Testis (tissue), 3 donors: Measurements from ENCODE around the gene MACROD1. TPM values are rescaled to one million over a fixed set of nuclear protein-coding genes. Genes with fewer than 3 reads are reported as not detected.
A peak's percentile ranks its signal among the peaks of the same experiment; 100 is the strongest.

Experiments used
- DNase-seq: peaks from one replicate; pipeline ENCODE4 v3.0.0-alpha.2; 2019
- H3K27ac ChIP-seq, 2 donors: fragments of 200-600 bp; sonication (generic); one replicate each; pipeline ENCODE4 v1.5.1; 2019
- H3K27me3 ChIP-seq: fragments of 200-600 bp; sonication (generic); one replicate; pipeline ENCODE4 v1.5.1; 2019
- H3K36me3 ChIP-seq: fragments of 200-600 bp; sonication (generic); one replicate; pipeline ENCODE4 v1.5.1; 2017; ENCODE audit warnings: low read depth; ENCODE audit errors: missing control alignments
- H3K4me1 ChIP-seq: fragments of 200-600 bp; sonication (generic); one replicate; pipeline ENCODE4 v1.5.1; 2019
- H3K4me3 ChIP-seq, 2 donors: fragments of 200-600 bp; sonication (generic); one replicate each; pipeline ENCODE4 v1.5.1; 2017 to 2019
- H3K9me3 ChIP-seq: fragments of 200-600 bp; sonication (generic); one replicate; pipeline ENCODE4 v1.5.1; 2017
- POLR2A ChIP-seq: fragments of 450-650 bp; IDR thresholded peaks from one replicate; pipeline ENCODE4 v1.6.1; 2017; ENCODE audit warnings: antibody characterized with exemption, mild to moderate bottlenecking, moderate library complexity
- WGBS, 2 donors: methylation state at CpG; one replicate each; pipeline ENCODE4 v1.1.5; 2018; 5-methylcytosine and 5-hydroxymethylcytosine counted together
- intact Hi-C: fragments of 100-400 bp; cut with DNase I; formaldehyde crosslinking; loops from one replicate; pipeline ENCODE4 v1.15.1; 2023; ENCODE audit warnings: low total_unique reads
- polyA plus RNA-seq: library from polyadenylated mRNA; stranded (reverse); fragments of 350-450 nt; fragmentation: Illumina TruSeq; extraction: RNeasy Lipid Tissue Mini Kit (QIAGEN cat#74804); gene quantifications from one replicate; pipeline ENCODE4 v1.2.3, GENCODE V29; 2014; ENCODE audit warnings: low read depth, low replicate concordance; ENCODE audit not compliant: insufficient read depth
- total RNA-seq, 2 donors: library from RNA; depleted of rRNA; stranded (reverse); fragments of >200 nt; gene quantifications; one replicate each; pipeline ENCODE4 v1.2.3, GENCODE V29; 2016
- TF ChIP-seq, protein P1 (sequence below), 3 experiments: fragments of 450-650 bp in 2 of 3; fragments of 200-600 bp in 1 of 3; sonication (generic) in 1 of 3; IDR thresholded peaks; one replicate each; pipeline ENCODE4 v1.5.1; 2016 to 2019; ENCODE audit warnings: antibody characterized with exemption in 3 of 3, mild to moderate bottlenecking in 2 of 3, moderate library complexity in 1 of 3

The MACROD1 gene
- total and polyA plus RNA-seq, 3 donors from 2014 or later: 13.3 to 15.3 (median 14.1) TPM

DNA sequence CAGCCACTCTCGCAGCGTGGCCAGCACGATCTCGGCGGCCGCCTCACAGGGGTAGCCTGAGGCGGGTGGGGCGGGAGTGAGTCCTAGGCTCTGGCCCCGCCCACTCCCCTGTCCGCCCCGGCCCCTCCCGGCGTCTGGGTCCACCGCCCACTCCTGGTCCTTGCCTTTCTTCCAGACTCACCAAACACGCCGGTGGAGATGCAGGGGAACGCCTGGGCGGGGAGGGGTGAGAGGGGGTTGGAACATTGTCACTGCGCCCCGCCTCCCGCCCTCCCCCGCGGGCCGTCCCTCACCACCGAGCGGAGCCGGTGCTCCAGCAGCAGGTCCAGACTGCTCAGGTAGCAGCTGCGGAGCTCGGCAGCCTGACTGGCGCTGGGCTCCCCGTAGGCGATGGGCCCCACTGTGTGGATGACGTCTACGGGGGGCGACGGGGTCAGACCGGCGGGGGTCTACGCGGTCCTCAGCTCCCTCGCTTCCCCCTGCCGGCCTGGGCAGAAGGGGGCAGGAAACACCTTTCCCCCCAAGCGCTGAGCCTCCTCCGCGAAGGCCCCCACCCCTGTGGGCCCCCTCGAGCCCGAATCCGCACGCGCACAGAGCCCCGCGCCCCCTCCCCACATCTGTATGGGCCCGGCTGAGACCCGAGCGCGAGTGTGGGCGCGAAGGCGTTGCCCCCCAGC is 166.4 kb downstream of the MACROD1 start:
- peak; percentile 44 for DNase-seq
- TF ChIP-seq, protein P1, sequence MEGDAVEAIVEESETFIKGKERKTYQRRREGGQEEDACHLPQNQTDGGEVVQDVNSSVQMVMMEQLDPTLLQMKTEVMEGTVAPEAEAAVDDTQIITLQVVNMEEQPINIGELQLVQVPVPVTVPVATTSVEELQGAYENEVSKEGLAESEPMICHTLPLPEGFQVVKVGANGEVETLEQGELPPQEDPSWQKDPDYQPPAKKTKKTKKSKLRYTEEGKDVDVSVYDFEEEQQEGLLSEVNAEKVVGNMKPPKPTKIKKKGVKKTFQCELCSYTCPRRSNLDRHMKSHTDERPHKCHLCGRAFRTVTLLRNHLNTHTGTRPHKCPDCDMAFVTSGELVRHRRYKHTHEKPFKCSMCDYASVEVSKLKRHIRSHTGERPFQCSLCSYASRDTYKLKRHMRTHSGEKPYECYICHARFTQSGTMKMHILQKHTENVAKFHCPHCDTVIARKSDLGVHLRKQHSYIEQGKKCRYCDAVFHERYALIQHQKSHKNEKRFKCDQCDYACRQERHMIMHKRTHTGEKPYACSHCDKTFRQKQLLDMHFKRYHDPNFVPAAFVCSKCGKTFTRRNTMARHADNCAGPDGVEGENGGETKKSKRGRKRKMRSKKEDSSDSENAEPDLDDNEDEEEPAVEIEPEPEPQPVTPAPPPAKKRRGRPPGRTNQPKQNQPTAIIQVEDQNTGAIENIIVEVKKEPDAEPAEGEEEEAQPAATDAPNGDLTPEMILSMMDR (IDR thresholded peaks at IDR 0.05): no peak
- TF ChIP-seq POLR2A: no peak
- 36% methylated on average over 28 to 48 of the region's 59 CpGs for WGBS, 2 donors
- no peak overlapping the region for H3K27ac ChIP-seq
- intact Hi-C loops: loop anchor here (2.0 kb wide), 1 partner anchor 149 kb away; no protein-coding TSS in a partner anchor
- no peaks in the 10 kb centered on the region for H3K27me3 ChIP-seq
- no peaks in the 10 kb centered on the region for H3K36me3 ChIP-seq
- H3K4me1 ChIP-seq: peaks cover 19% of the 10 kb centered on the region
- H3K9me3 ChIP-seq: no peaks in the 10 kb centered on the region
- H3K4me3 ChIP-seq: peak overlapping the region in 1 of 2 donors; percentile 26

DNA sequence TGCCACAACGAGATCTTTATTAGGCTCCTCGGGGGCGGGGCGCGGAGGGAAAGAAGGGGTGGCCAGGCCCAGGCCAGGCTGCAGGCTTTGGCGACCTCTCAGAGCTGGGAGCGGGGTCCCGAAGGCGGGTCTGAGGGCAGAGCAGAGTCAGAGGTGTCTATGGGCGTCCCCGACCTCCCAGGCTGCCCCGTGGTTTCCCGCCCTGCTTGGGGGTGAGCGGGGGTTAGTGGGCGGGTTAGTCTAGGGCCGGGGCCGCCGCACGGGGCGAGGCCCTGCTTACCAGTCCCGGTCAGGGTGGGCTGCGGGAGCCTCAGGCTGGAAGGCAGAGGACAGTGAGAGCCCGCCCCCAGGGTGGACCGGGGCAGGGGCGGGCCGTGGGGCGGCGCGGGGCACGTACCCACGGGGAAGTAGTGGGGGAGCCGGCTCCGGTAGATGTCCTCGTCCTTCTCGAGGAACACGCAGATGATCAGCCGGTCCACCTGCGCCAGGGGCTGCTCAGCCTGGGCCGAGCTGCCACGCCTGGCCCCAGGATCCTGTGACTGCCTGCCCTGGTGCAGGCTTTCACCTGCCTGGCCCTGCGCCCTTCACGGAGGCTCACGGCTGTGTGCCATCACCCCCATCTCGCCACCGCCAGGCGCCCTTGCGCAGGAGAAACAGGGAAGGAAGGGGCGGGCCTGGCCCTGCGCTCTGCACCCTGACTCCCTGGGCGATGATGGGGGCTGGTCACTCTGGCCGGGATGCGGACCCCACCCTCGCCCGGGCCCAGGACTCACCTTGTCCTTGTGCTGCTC is 167.2 kb downstream of the MACROD1 start:
- 20 to 77% methylated on average over 1 to 49 of the region's 54 CpGs for WGBS, 2 donors
- Histone ChIP-seq H3K27ac (no peak overlapping the region), H3K36me3 (no peaks in the 10 kb centered on the region), H3K27me3 (no peaks in the 10 kb centered on the region), H3K4me1 (peaks cover 19% of the 10 kb centered on the region), H3K4me3 (peak overlapping the region in 1 of 2 donors; percentile 26), H3K9me3 (no peaks in the 10 kb centered on the region)
- intact Hi-C loops: loop anchor here (2.0 kb wide), 1 partner anchor 150 kb away; no protein-coding TSS in a partner anchor
- DNase-seq: no peak
- TF ChIP-seq POLR2A: no peak
- TF ChIP-seq, protein P1 (IDR thresholded peaks at IDR 0.05): no peak

DNA sequence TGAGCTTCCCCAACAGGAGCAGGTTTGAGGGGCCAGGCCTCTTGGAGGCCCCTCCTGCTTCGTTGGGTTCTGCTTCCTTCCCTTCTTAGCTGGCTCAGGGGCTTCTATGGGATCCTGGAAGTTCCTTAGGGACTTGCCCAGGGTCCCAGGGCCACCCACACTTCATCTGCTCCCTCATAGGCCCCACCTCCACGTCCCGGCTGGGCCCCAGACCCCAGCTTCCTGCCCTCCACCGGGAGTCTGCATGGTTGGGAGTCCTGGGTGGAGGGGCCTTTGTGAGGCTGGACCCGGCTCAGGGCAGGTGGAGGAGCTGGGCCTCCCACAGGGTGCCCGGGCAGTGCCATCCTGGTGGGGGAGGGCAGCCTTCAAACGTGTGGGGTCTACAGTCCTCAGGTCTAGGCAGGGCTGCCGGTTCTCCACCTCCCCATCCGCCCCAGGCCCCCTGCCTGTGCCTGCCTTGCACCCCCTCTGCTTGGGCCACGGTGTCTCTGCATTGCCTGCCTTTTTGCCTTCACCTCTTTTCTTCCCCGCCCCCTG is 168.0 kb downstream of the MACROD1 start:
- TF ChIP-seq, protein P1 (IDR thresholded peaks at IDR 0.05): no peak
- no peak for TF ChIP-seq POLR2A
- WGBS, 2 donors: 75 to 79% methylated on average over 3 to 11 of the region's 11 CpGs
- intact Hi-C loops: loop anchor here (2.0 kb wide), 1 partner anchor 151 kb away; no protein-coding TSS in a partner anchor

DNA sequence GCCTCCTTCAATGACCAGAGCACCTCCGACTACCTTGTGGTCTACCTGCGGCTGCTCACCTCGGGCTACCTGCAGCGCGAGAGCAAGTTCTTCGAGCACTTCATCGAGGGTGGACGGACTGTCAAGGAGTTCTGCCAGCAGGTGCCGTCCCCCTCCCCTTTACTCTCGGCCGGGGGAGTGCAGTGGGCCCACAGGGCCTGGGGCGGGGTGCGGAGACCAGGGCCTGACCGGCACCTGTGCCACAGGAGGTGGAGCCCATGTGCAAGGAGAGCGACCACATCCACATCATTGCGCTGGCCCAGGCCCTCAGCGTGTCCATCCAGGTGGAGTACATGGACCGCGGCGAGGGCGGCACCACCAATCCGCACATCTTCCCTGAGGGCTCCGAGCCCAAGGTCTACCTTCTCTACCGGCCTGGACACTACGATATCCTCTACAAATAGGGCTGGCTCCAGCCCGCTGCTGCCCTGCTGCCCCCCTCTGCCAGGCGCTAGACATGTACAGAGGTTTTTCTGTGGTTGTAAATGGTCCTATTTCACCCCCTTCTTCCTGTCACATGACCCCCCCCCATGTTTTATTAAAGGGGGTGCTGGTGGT is 168.7 kb downstream of the MACROD1 start:
- intact Hi-C loops: no loop called here
- no peak for TF ChIP-seq POLR2A
- TF ChIP-seq, protein P1 (IDR thresholded peaks at IDR 0.05): no peak
- no peak overlapping the region for H3K27ac ChIP-seq
- H3K9me3 ChIP-seq: no peaks in the 10 kb centered on the region
- H3K36me3 ChIP-seq: no peaks in the 10 kb centered on the region
- H3K4me1 ChIP-seq: peaks cover 18% of the 10 kb centered on the region
- H3K27me3 ChIP-seq: no peaks in the 10 kb centered on the region
- WGBS, 2 donors: 91 to 93% methylated on average over 4 to 27 of the region's 27 CpGs
- no peak for DNase-seq
- H3K4me3 ChIP-seq: no peak overlapping the region

More for the DNA sequence above, 168.0 kb downstream of the MACROD1 start:
- H3K27ac ChIP-seq: no peak overlapping the region
- H3K27me3 ChIP-seq: no peaks in the 10 kb centered on the region
- no peaks in the 10 kb centered on the region for H3K36me3 ChIP-seq
- peaks cover 19% of the 10 kb centered on the region for H3K4me1 ChIP-seq
- H3K9me3 ChIP-seq: no peaks in the 10 kb centered on the region
- H3K4me3 ChIP-seq: no peak overlapping the region
- DNase-seq: no peak
